ENCODE measurements around the gene CLPSL2.

The CLPSL2 gene

GRCh38 chr6:35798706-35799105 lies 22.3 kb downstream of the CLPSL2 start:
- no peak overlapping the region for H3K27ac ChIP-seq
- no peak for TF ChIP-seq CTCF (conservative IDR thresholded peaks at IDR 0.05; ENCODE audit: low read depth)
- no peak for DNase-seq (ENCODE audit: low spot score)
- CTCF ChIA-PET, result interaction anchor here (0.7 kb wide), 1 partner anchor 19 kb away, joined by 4 read pairs; no protein-coding TSS in a partner anchor
- POLR2A ChIA-PET (ENCODE audit: low non-redundant PET), result no interaction called here

- POLR2A ChIA-PET (ENCODE audit: low non-redundant PET), result no interaction called here
- CTCF ChIA-PET, result no interaction called here
These were observed 24.8 kb downstream of the CLPSL2 start for GRCh38 chr6:35801148-35801547.

GRCh38 chr6:35804996-35805736 lies 28.8 kb downstream of the CLPSL2 start, which contains the start of gene LHFPL5:
Gene LHFPL5 (plus strand): TSS chr6:35805352. CDS start chr6:35805671, 319 bp downstream.
- CTCF ChIA-PET, result no interaction called here
- TF ChIP-seq CTCF (conservative IDR thresholded peaks at IDR 0.05; ENCODE audit: low read depth), result no peak
- POLR2A ChIA-PET (ENCODE audit: low non-redundant PET), result no interaction called here
- no peak within 1 kb of the TSS for H3K27ac ChIP-seq
- DNase-seq (ENCODE audit: low spot score), result peak; percentile 80

More at GRCh38 chr6:35801148-35801547, 24.8 kb downstream of the CLPSL2 start:
- no peak for DNase-seq (ENCODE audit: low spot score)
- no peak overlapping the region for H3K27ac ChIP-seq
- no peak for TF ChIP-seq CTCF (conservative IDR thresholded peaks at IDR 0.05; ENCODE audit: low read depth)

- DNase-seq (ENCODE audit: low spot score), result peak; percentile 12
- ChIA-PET CTCF (no interaction called here), POLR2A (ENCODE audit: low non-redundant PET) (no interaction called here)
- TF ChIP-seq CTCF (conservative IDR thresholded peaks at IDR 0.05; ENCODE audit: low read depth), result no peak
- H3K27ac ChIP-seq, result no peak overlapping the region
These were observed 32.3 kb downstream of the CLPSL2 start for GRCh38 chr6:35808688-35809087.

GRCh38 chr6:35809809-35810208 lies 33.4 kb downstream of the CLPSL2 start:
- ChIA-PET CTCF (interaction anchor here (0.6 kb wide), 1 partner anchor 264 kb away, joined by 3 read pairs; no protein-coding TSS in a partner anchor), POLR2A (ENCODE audit: low non-redundant PET) (no interaction called here)
- no peak overlapping the region for H3K27ac ChIP-seq
- TF ChIP-seq CTCF (conservative IDR thresholded peaks at IDR 0.05; ENCODE audit: low read depth), result no peak
- no peak for DNase-seq (ENCODE audit: low spot score)

- CTCF ChIA-PET, result no interaction called here
- no peak for TF ChIP-seq CTCF (conservative IDR thresholded peaks at IDR 0.05; ENCODE audit: low read depth)
- DNase-seq (ENCODE audit: low spot score), result peak; percentile 73
- POLR2A ChIA-PET (ENCODE audit: low non-redundant PET), result no interaction called here
- peak overlapping the region; percentile 82 for H3K27ac ChIP-seq
These were observed 34.7 kb downstream of the CLPSL2 start for GRCh38 chr6:35810971-35811698.

Measured in RWPE1 (cell line).